ENCODE data around the gene MRPS7.

MRPS7 gene

GRCh38 chr17:75313941-75314551 lies 52.4 kb downstream of the MRPS7 start:
- TF ChIP-seq CTCF (conservative IDR thresholded peaks at IDR 0.05; ENCODE audit: low read length) (no peak), EZH2phosphoT487 (IDR thresholded peaks at IDR 0.05; ENCODE audit: borderline replicate concordance) (no peak)
- H3F3A ChIP-seq (ENCODE audit: low read depth) = no peaks in the 10 kb centered on the region
- no peak overlapping the region for H2AFZ ChIP-seq (ENCODE audit: low read length)
- H3K4me3 ChIP-seq (ENCODE audit: low read length, poor library complexity, severe bottlenecking) = no peak overlapping the region
- H3K36me3 ChIP-seq (ENCODE audit: insufficient read depth, low read length) = peaks cover 19% of the 10 kb centered on the region; the same call in 1 of the 2 replicates
- no peaks in the 10 kb centered on the region for H3K9me3 ChIP-seq (ENCODE audit: insufficient read depth, low read depth, low read length)
- H3K79me2 ChIP-seq (ENCODE audit: insufficient read depth, low read length) = no peaks in the 10 kb centered on the region
- H3K9ac ChIP-seq (ENCODE audit: low read depth, low read length, poor library complexity, severe bottlenecking) = no peak overlapping the region
- H3K4me1 ChIP-seq (ENCODE audit: insufficient read depth, low read length, poor library complexity, severe bottlenecking) = no peaks in the 10 kb centered on the region
- H4K20me1 ChIP-seq (ENCODE audit: insufficient read depth, low read length, poor library complexity, severe bottlenecking) = no peaks in the 10 kb centered on the region
- H3K4me2 ChIP-seq (ENCODE audit: low read depth, low read length, poor library complexity, severe bottlenecking) = no peak overlapping the region
- no peaks in the 10 kb centered on the region for H3K27me3 ChIP-seq (ENCODE audit: insufficient read depth, low read length, poor library complexity, severe bottlenecking)
- no peaks in the 10 kb centered on the region for H3K9me2 ChIP-seq (replicated peaks; ENCODE audit: low read depth, low read length)

GRCh38 chr17:75315541-75316243 lies 54.0 kb downstream of the MRPS7 start:
- Histone ChIP-seq H3F3A (ENCODE audit: low read depth) (no peaks in the 10 kb centered on the region), H3K4me3 (ENCODE audit: low read length, poor library complexity, severe bottlenecking) (no peak overlapping the region), H4K20me1 (ENCODE audit: insufficient read depth, low read length, poor library complexity, severe bottlenecking) (no peaks in the 10 kb centered on the region), H3K36me3 (ENCODE audit: insufficient read depth, low read length) (peaks cover 34% of the 10 kb centered on the region), H3K27me3 (ENCODE audit: insufficient read depth, low read length, poor library complexity, severe bottlenecking) (no peaks in the 10 kb centered on the region), H3K9ac (ENCODE audit: low read depth, low read length, poor library complexity, severe bottlenecking) (no peak overlapping the region), H2AFZ (ENCODE audit: low read length) (no peak overlapping the region), H3K9me2 (replicated peaks; ENCODE audit: low read depth, low read length) (no peaks in the 10 kb centered on the region), H3K4me1 (ENCODE audit: insufficient read depth, low read length, poor library complexity, severe bottlenecking) (no peaks in the 10 kb centered on the region), H3K79me2 (ENCODE audit: insufficient read depth, low read length) (no peaks in the 10 kb centered on the region), H3K9me3 (ENCODE audit: insufficient read depth, low read depth, low read length) (no peaks in the 10 kb centered on the region), H3K4me2 (ENCODE audit: low read depth, low read length, poor library complexity, severe bottlenecking) (no peak overlapping the region)
- TF ChIP-seq EZH2phosphoT487 (IDR thresholded peaks at IDR 0.05; ENCODE audit: borderline replicate concordance) = no peak
- TF ChIP-seq CTCF (conservative IDR thresholded peaks at IDR 0.05; ENCODE audit: low read length) = no peak
